GM12865 (cell line): ENCODE data around the gene CHST11.

Source experiments
- DNase-seq: peaks from one replicate; pipeline ENCODE4 v3.0.0; 2010; ENCODE audit warnings: low read depth
- H3K4me3 ChIP-seq: 2 replicates; pipeline ENCODE4 v1.5.1; 2011; ENCODE audit warnings: mild to moderate bottlenecking, low read depth, low read length, control low read depth
- CTCF ChIP-seq: IDR thresholded peaks from 2 replicates; pipeline ENCODE4 v1.5.1; 2011; ENCODE audit warnings: low read length, control low read depth, low read depth, inconsistent platforms; ENCODE audit not compliant: insufficient read depth; ENCODE audit errors: missing control alignments

CHST11 gene

GRCh38 chr12:104456417-104456949, at the start of gene CHST11:
Gene CHST11, plus strand, starts transcription at chr12:104456948.
- no peak for TF ChIP-seq CTCF
- DNase-seq = peak; percentile 90
- peak within 1 kb of the TSS; percentile 79 for H3K4me3 ChIP-seq

- no peak overlapping the region for H3K4me3 ChIP-seq
- no peak for TF ChIP-seq CTCF
- DNase-seq = no peak
Observed at GRCh38 chr12:104407438-104407837, 49.3 kb upstream of the CHST11 start.

GRCh38 chr12:104407922-104408321, 48.8 kb upstream of the CHST11 start:
- no peak overlapping the region for H3K4me3 ChIP-seq
- no peak for DNase-seq
- no peak for TF ChIP-seq CTCF

- H3K4me3 ChIP-seq = no peak overlapping the region
- TF ChIP-seq CTCF = no peak
- DNase-seq = no peak
Observed at GRCh38 chr12:104410326-104410725, 46.4 kb upstream of the CHST11 start.

GRCh38 chr12:104410786-104411185, 46.0 kb upstream of the CHST11 start:
- TF ChIP-seq CTCF = no peak
- no peak overlapping the region for H3K4me3 ChIP-seq
- no peak for DNase-seq

- TF ChIP-seq CTCF = no peak
- H3K4me3 ChIP-seq = no peak overlapping the region
- no peak for DNase-seq
Observed at GRCh38 chr12:104411826-104412641, 44.7 kb upstream of the CHST11 start.

- no peak overlapping the region for H3K4me3 ChIP-seq
- TF ChIP-seq CTCF = no peak
- no peak for DNase-seq
Observed at GRCh38 chr12:104412681-104413080, 44.1 kb upstream of the CHST11 start.
